Measurements from ENCODE around the gene TMEM69. TPM values are rescaled to one million over a fixed set of nuclear protein-coding genes. Genes with fewer than 3 reads are reported as not detected.
A peak's percentile ranks its signal among the peaks of the same experiment; 100 is the strongest.

The TMEM69 gene
- total and polyA plus RNA-seq, 2 of the 13 experiments (the other 11 are each of a cell fraction or from before 2014, with no cell fraction given) = 25.4 to 135 TPM

DNA sequence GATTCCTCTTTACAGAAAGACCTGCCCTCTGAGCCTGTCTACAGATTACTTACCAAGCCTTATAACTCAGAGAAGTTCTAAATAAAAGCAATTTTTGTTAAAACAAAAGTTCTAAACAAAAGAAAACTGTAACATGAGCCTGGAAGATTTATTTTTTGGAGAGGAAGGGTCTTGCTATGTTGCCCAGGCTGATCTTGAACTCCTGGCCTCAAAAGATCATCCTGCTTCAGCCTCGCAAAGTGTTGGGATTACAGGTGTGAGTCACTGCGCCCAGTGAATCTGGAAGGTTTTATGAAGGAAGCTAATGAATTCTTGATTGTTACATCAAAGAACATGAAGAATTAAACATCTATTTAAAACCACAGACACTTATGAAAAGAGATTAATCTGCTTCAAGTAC is 28.8 kb upstream of the TMEM69 start:
- H3K79me2 ChIP-seq (ENCODE audit: insufficient read depth, low read length) = peaks cover 68% of the 10 kb centered on the region
- ChIA-PET POLR2A (interaction anchor here (1.4 to 5.0 kb wide), 2 partner anchors 27 to 74 kb away, joined by 4 to 29 read pairs; partner anchors contain the start of gene GPBP1L1), CTCF (ENCODE audit: low intra/inter-chr PET ratio, low total read pairs) (no interaction called here)
- peaks cover 46% of the 10 kb centered on the region for H3K4me1 ChIP-seq (ENCODE audit: insufficient read depth, low read length)
- no peak for FAIRE-seq
- ATAC-seq = no peak
- intact Hi-C loops (cut with micrococcal nuclease; ENCODE audit: unreplicated experiment) (loop anchor here (2.0 kb wide), 1 partner anchor 26 kb away; no protein-coding TSS in a partner anchor), in situ Hi-C loops (cut with HindIII; ENCODE audit: extremely low pct_ligation_motif_present, low pct_unique_long_range_greater_than_20kb) (no loop called here)
- TF ChIP-seq, protein P1, sequence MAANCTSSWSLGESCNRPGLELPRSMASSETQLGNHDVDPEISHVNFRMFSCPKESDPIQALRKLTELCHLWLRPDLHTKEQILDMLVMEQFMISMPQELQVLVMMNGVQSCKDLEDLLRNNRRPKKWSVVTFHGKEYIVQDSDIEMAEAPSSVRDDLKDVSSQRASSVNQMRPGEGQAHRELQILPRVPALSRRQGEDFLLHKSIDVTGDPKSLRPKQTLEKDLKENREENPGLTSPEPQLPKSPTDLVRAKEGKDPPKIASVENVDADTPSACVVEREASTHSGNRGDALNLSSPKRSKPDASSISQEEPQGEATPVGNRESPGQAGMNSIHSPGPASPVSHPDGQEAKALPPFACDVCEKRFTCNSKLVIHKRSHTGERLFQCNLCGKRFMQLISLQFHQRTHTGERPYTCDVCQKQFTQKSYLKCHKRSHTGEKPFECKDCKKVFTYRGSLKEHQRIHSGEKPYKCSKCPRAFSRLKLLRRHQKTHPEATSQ (CRISPR knock-in tag; IDR thresholded peaks at IDR 0.05; ENCODE audit: borderline replicate concordance) = no peak
- peak; percentile 84 for TF ChIP-seq ZNF121 (CRISPR knock-in tag; IDR thresholded peaks at IDR 0.05)
- no peak overlapping the region for H3K9ac ChIP-seq (ENCODE audit: insufficient read depth, low read depth, low read length)
- H3K27me3 ChIP-seq (ENCODE audit: control insufficient read depth in 1 of 2, insufficient read depth in 2 of 2, low read length in 2 of 2) = no peaks in the 10 kb centered on the region
- H3K9me3 ChIP-seq (ENCODE audit: low read length) = no peaks in the 10 kb centered on the region
- no peak overlapping the region for H3K4me2 ChIP-seq (ENCODE audit: low read depth, low read length)
- no peak overlapping the region for H3K4me3 ChIP-seq (replicated peaks in 1 of 3; ENCODE audit: insufficient read depth in 1 of 3, low read depth in 2 of 3, low read length in 3 of 3)
- H2AFZ ChIP-seq (ENCODE audit: low read length) = no peak overlapping the region
- no peak for DNase-seq (ENCODE audit: low spot score)
- H3K36me3 ChIP-seq (replicated peaks in 1 of 2; ENCODE audit: control insufficient read depth in 1 of 2, insufficient read depth in 2 of 2, low read length in 2 of 2) = peaks cover 19 to 50% of the 10 kb centered on the region in 2 experiments
- peaks cover 32% of the 10 kb centered on the region for H4K20me1 ChIP-seq (ENCODE audit: insufficient read depth, low read length)
- BruUV-seq (replicated peaks) = no TSS peak
- H3K27ac ChIP-seq (ENCODE audit: extremely low read length, insufficient read depth, low read length) = peak overlapping the region; percentile 64
- WGBS (ENCODE audit: low lambda C conversion rate) = 96% methylated on average over 2 of the region's 2 CpGs

DNA sequence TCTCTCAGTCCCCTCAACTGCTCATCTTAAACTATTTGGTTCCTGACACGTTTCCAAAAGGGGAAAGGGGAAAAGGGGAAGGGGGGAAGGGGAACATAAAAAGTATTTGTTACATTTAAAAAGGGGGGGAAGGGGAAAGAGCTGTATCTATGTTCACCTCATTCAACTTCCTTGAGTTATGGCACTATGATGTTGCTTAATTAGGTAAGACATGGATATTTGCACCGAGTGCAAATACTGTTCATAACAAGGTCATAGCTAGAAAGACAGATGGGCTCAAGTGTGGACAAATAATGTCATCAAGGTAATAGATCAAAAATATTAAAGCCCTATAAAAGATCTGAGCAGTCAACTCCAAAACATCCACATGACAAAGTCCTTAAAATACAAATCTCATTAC is 27.6 kb upstream of the TMEM69 start:
- FAIRE-seq (no peak), DNase-seq (ENCODE audit: low spot score) (no peak), ATAC-seq (no peak)
- BruUV-seq (replicated peaks) = TSS peak; percentile 54
- Histone ChIP-seq H3K9ac (ENCODE audit: insufficient read depth, low read depth, low read length) (no peak overlapping the region), H3K27me3 (ENCODE audit: control insufficient read depth in 1 of 2, insufficient read depth in 2 of 2, low read length in 2 of 2) (no peaks in the 10 kb centered on the region), H3K79me2 (ENCODE audit: insufficient read depth, low read length) (peaks cover 76% of the 10 kb centered on the region), H3K27ac (ENCODE audit: extremely low read length, insufficient read depth, low read length) (no peak overlapping the region), H3K4me3 (replicated peaks in 1 of 3; ENCODE audit: insufficient read depth in 1 of 3, low read depth in 2 of 3, low read length in 3 of 3) (no peak overlapping the region), H4K20me1 (ENCODE audit: insufficient read depth, low read length) (peaks cover 37% of the 10 kb centered on the region), H3K4me1 (ENCODE audit: insufficient read depth, low read length) (peaks cover 46% of the 10 kb centered on the region), H3K9me3 (ENCODE audit: low read length) (no peaks in the 10 kb centered on the region), H2AFZ (ENCODE audit: low read length) (no peak overlapping the region), H3K4me2 (ENCODE audit: low read depth, low read length) (no peak overlapping the region), H3K36me3 (replicated peaks in 1 of 2; ENCODE audit: control insufficient read depth in 1 of 2, insufficient read depth in 2 of 2, low read length in 2 of 2) (peaks cover 15 to 39% of the 10 kb centered on the region in 2 experiments)
- in situ Hi-C loops (cut with HindIII; ENCODE audit: extremely low pct_ligation_motif_present, low pct_unique_long_range_greater_than_20kb) (no loop called here), intact Hi-C loops (cut with micrococcal nuclease; ENCODE audit: unreplicated experiment) (no loop called here)
- WGBS (ENCODE audit: low lambda C conversion rate) = 77% methylated on average over 2 of the region's 2 CpGs
- ChIA-PET CTCF (ENCODE audit: low intra/inter-chr PET ratio, low total read pairs) (no interaction called here), POLR2A (no interaction called here)
- no peak for TF ChIP-seq ZNF260 (CRISPR knock-in tag; IDR thresholded peaks at IDR 0.05; ENCODE audit: borderline replicate concordance, low read depth)
- TF ChIP-seq ZNF317 (CRISPR knock-in tag; IDR thresholded peaks at IDR 0.05) = no peak
- no peak for TF ChIP-seq POGZ (CRISPR knock-in tag; IDR thresholded peaks at IDR 0.05)
- no peak for TF ChIP-seq KDM6A (CRISPR knock-in tag; IDR thresholded peaks at IDR 0.05; ENCODE audit: low read depth)
- peak; percentile 70 for TF ChIP-seq HNRNPK (IDR thresholded peaks at IDR 0.05; ENCODE audit: low read depth, low read length, poor library complexity, severe bottlenecking)

Data from HepG2 (cell line).